ENCODE data around the gene MACO1.

MACO1 gene

DNA sequence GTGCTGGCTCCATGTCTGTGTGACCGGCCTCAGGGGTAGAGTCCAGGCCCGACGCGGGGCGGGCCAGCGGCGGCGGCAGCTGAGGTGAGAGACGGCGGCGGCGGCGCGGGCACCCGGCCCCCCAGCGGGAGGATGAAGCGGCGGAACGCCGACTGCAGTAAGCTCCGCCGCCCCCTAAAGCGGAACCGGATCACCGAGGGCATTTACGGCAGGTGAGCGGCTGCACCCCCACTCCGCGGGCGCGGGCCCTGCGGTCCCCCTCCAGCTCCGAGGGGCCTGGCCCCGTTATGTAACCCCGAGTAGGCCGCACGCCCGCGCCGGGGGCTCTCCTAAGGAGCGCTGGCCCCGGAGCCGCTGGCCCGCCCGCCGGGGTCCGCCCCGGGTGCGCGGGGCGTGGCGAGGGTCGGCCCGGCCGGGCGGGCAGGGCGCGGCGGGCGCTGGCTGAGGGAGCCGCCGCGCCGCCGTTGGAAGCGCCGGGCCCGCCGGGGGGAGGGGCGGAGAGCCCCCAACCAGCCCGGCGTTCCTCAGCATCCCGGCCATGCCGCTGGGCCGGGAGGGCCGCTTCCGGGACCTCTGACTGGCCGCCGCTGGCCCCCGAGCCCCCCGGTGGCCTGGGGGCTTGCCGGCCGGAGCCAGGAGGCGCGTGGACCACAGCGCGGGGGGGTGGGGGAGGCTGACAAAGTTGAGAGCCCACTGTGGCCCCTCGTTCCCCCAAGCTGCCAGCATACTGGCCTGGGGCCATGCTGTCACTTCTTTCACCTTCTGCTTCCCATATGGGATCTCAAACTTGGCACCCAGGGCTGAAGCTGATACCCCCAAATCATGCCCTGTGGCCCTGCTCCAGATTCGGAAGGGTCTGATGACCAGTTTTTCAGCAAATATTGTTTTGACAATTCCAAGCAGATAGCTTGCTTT is 527 bp downstream of the MACO1 start:
- H3K4me3 ChIP-seq (ENCODE audit: control insufficient read depth, low read depth, low read length): peak overlapping the region; percentile 50
- TF ChIP-seq, protein P1, sequence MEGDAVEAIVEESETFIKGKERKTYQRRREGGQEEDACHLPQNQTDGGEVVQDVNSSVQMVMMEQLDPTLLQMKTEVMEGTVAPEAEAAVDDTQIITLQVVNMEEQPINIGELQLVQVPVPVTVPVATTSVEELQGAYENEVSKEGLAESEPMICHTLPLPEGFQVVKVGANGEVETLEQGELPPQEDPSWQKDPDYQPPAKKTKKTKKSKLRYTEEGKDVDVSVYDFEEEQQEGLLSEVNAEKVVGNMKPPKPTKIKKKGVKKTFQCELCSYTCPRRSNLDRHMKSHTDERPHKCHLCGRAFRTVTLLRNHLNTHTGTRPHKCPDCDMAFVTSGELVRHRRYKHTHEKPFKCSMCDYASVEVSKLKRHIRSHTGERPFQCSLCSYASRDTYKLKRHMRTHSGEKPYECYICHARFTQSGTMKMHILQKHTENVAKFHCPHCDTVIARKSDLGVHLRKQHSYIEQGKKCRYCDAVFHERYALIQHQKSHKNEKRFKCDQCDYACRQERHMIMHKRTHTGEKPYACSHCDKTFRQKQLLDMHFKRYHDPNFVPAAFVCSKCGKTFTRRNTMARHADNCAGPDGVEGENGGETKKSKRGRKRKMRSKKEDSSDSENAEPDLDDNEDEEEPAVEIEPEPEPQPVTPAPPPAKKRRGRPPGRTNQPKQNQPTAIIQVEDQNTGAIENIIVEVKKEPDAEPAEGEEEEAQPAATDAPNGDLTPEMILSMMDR (IDR thresholded peaks at IDR 0.05; ENCODE audit: control insufficient read depth, insufficient read depth, low read depth, low read length, missing control alignments): no peak
- no peak for DNase-seq (ENCODE audit: low read depth)

DNA sequence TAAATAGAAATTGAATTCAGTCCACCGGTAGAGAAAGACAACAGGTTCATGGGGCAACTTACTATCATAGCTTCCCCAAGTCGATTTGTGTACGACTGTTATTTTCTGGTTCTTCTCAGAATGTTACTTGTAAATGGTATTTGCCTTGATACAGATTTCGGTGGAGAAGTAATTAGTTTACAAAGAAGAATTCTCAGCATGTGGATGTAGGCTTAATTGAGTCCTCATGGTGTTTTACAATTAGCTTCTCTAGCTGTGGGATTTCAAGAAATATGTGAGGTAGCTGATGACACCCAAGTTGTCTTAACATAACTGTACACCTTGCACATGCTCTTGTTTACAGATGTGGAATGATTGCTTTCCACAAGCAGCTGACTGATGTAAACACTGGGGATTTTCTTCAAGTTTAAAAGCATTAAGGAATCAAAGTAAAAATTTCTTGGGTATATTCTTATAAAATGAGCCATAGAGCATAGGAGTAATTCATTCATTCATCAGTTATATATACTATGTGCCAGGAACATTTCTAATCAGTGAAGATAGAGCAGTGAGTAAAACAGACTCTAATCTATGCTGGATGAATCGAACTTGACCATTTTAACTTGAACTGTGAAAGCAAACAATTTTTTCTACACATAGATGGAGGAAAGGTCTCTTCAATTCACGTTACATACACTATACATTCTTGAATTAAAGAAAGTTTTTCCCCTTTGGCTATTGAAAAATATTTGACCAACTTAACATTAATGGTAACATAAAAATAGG is 1.4 kb downstream of the MACO1 start:
- no peak for DNase-seq (ENCODE audit: low read depth)
- TF ChIP-seq, protein P1 (IDR thresholded peaks at IDR 0.05; ENCODE audit: control insufficient read depth, insufficient read depth, low read depth, low read length, missing control alignments): no peak
- H3K4me3 ChIP-seq (ENCODE audit: control insufficient read depth, low read depth, low read length): peak overlapping the region; percentile 50

DNA sequence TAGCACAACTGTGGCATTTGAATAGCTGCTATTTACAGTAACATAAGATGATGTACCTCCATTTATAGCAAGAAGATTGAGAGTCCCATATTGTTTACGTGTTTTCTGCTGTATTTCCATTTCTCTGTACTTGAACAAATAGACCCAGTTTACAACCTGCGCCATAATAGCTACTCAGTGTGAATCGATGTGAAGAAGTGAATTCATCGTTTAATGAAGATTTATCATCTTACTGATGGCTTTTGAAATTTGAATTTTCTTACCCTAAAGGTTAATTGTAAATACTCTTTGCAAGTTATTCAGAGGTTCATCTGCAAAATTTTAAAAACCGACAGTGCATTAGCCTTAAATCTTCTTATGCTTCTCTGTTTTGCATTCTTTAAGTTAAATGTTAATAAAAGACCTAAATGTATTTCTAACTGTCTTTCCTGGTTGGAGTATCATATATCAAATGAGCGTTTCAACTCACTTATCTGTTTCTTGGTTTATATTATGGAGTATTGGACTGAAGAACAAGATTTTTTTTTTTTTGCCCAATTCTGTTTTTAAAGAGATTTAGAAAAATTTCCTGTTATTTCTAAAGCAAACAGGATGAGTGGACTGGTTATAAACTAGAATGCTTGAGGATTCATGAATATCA is 2.2 kb downstream of the MACO1 start:
- no peak overlapping the region for H3K4me3 ChIP-seq (ENCODE audit: control insufficient read depth, low read depth, low read length)
- TF ChIP-seq, protein P1 (IDR thresholded peaks at IDR 0.05; ENCODE audit: control insufficient read depth, insufficient read depth, low read depth, low read length, missing control alignments): no peak
- DNase-seq (ENCODE audit: low read depth): no peak

DNA sequence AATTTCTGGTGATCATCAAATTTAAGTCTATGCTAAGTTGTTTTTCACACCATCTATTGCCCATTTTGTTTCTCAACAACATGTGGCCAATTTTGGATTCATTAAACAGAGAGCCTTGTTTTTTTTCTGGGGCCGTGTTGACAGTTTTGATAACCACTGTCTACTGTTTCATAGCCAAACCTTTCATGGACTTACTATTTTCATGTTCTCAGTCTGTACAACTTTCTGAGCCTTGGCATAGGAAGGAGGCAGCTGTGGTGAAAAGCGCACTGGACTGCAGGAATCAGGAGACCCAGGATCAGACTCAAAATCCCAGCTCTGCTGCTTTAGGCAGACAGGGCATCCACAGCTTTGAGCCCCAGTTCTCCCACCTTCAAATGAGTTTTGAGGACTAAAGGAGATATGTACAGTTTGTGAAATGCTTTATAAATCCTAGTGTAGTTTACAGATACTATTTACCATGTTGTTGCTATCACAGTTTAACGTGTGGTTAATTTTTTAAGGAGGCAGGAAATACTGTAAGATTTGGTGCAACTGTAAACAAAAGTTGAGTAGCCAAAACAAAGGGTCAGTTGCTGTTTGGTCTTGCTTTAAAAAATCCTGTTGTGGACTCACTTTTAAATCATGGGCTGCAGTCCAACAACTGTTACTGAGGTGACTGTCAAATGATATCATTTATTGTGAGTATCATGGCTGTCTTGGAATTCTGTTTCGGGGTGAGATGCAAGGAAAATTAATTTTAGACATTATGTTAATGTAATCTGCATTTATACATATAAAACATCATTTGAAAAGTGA is 2.9 kb downstream of the MACO1 start:
- H3K4me3 ChIP-seq (ENCODE audit: control insufficient read depth, low read depth, low read length): no peak overlapping the region
- no peak for DNase-seq (ENCODE audit: low read depth)

DNA sequence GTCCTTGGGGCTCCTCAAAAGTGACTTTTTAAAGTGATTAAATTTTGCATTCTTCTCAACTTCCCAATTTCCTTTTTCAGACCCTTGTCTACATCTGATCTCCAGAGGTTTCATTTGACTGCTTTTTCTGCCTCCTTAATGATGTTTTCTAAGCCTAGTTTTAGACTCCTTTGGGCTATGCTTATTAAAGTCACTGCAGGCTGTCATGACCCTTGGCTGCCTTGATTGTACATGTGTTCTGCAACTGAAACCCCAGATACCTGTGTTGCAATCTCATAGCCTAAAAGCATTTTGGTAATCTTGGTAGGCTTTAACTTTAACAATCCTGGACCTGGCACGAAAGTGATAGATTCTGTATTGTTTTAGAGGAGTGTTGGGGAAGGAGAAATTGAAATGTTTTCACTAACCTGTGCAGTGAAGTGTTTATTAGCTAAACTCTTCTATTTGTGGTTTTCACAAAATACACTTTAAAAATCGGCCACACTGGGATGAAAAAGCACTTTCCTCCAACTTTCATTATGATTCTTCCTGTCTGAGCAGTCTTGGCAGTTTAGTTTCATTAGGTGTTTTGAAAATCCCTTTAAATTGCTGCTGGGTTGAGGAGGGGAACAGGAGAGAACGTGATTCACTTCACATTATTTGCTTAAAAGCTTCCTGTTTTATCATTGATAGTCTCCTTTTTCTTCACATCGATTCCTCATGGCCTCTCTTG is 4.9 kb downstream of the MACO1 start:
- TF ChIP-seq, protein P1 (IDR thresholded peaks at IDR 0.05; ENCODE audit: control insufficient read depth, insufficient read depth, low read depth, low read length, missing control alignments): no peak
- DNase-seq (ENCODE audit: low read depth): no peak
- H3K4me3 ChIP-seq (ENCODE audit: control insufficient read depth, low read depth, low read length): no peak overlapping the region

More for the DNA sequence above, 2.9 kb downstream of the MACO1 start:
- TF ChIP-seq, protein P1 (IDR thresholded peaks at IDR 0.05; ENCODE audit: control insufficient read depth, insufficient read depth, low read depth, low read length, missing control alignments): no peak

All from AG09309 (cell line).